GM12892 (cell line): Measurements from ENCODE around the gene SCLY.

Source experiments
- POLR2A ChIP-seq: IDR thresholded peaks from 2 replicates; pipeline ENCODE4 v1.6.1; 2011; ENCODE audit warnings: low read depth, low read length, control low read depth
- POLR2AphosphoS5 ChIP-seq: IDR thresholded peaks from 2 replicates; pipeline ENCODE4 v1.6.1; 2011; ENCODE audit warnings: low read depth, low read length, control low read depth

- no peak for TF ChIP-seq POLR2A
- no peak for TF ChIP-seq POLR2AphosphoS5
Measured at GRCh38 chr2:238130696-238131628, 70.2 kb downstream of the SCLY start.
